Measurements from ENCODE around the gene PLK5. TPM values are rescaled to one million over a fixed set of nuclear protein-coding genes. Genes with fewer than 3 reads are reported as not detected.

The PLK5 gene
- total and polyA plus RNA-seq, 2 donors from 2014 or later = not detected

DNA sequence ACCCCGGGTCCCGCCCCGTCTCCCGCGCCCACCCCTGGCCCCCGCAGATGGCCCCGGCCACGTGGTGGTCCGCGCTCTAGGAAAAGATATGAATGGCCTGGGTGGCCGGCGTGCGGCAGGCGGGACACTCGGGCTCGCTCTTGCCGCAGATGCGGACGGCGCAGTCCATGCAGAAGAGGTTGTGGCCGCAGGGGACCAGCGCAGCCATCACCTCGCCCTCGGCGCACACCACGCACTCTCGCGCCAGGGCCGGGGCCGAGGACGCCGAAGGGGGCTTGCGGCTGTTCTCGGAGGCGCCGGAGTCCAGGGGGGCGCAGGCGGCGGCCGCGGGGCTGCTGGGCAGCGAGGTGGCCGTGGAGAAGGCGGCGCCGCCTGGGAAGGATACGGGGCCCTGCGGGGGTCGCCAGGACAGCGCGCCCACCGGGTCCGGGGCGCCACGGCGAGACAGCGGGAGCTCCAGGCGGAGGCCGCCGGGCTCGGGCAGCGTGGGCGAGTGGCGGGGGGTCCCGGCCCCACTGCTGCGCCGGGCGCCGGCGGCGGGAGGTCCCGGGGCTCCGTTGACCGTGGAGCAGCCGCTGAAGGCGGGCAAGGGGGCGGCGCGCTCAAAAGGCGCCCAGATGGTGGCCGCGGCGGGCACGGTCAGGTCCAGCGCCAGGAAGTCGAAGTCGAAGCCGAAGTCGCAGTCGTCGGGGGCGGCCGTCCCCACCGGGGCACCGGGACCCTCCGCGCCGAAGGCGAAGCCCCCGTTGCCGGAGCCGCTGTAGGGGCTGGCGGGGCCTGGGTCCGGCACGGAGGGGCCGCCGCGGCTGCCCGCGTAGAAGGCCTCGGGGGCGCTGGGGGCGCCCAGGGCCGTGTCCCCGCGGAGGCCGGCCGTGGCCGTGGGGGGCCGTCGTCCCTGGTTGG lies 31.9 kb downstream of the PLK5 start:
- no peaks in the 10 kb centered on the region for H3K27me3 ChIP-seq (ENCODE audit: control insufficient read depth, insufficient read depth, low read length)
- no peak overlapping the region for H3K27ac ChIP-seq (ENCODE audit: low read depth in 2 of 2, low read length in 2 of 2)
- TF ChIP-seq, protein P1, sequence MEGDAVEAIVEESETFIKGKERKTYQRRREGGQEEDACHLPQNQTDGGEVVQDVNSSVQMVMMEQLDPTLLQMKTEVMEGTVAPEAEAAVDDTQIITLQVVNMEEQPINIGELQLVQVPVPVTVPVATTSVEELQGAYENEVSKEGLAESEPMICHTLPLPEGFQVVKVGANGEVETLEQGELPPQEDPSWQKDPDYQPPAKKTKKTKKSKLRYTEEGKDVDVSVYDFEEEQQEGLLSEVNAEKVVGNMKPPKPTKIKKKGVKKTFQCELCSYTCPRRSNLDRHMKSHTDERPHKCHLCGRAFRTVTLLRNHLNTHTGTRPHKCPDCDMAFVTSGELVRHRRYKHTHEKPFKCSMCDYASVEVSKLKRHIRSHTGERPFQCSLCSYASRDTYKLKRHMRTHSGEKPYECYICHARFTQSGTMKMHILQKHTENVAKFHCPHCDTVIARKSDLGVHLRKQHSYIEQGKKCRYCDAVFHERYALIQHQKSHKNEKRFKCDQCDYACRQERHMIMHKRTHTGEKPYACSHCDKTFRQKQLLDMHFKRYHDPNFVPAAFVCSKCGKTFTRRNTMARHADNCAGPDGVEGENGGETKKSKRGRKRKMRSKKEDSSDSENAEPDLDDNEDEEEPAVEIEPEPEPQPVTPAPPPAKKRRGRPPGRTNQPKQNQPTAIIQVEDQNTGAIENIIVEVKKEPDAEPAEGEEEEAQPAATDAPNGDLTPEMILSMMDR (IDR thresholded peaks at IDR 0.05; ENCODE audit: borderline replicate concordance, extremely low read depth, insufficient read depth) = no peak
- H3K4me3 ChIP-seq (ENCODE audit: low read length in 3 of 3) = no peak overlapping the region
- DNase-seq = no peak
- intact Hi-C loops (cut with DNase I) = no loop called here
- no peaks in the 10 kb centered on the region for H3K4me1 ChIP-seq (ENCODE audit: control insufficient read depth in 2 of 3, insufficient read depth in 2 of 3, low read depth in 1 of 3, low read length in 3 of 3)
- FAIRE-seq = no peak
- no peaks in the 10 kb centered on the region for H3K36me3 ChIP-seq (ENCODE audit: control insufficient read depth in 2 of 3, insufficient read depth in 3 of 3, low read length in 3 of 3)
- H3K9me3 ChIP-seq (ENCODE audit: control insufficient read depth in 2 of 3, insufficient read depth in 1 of 3, low read length in 3 of 3) = no peaks in the 10 kb centered on the region
- no peak overlapping the region for H3K9ac ChIP-seq (ENCODE audit: low read length in 3 of 3)

DNA sequence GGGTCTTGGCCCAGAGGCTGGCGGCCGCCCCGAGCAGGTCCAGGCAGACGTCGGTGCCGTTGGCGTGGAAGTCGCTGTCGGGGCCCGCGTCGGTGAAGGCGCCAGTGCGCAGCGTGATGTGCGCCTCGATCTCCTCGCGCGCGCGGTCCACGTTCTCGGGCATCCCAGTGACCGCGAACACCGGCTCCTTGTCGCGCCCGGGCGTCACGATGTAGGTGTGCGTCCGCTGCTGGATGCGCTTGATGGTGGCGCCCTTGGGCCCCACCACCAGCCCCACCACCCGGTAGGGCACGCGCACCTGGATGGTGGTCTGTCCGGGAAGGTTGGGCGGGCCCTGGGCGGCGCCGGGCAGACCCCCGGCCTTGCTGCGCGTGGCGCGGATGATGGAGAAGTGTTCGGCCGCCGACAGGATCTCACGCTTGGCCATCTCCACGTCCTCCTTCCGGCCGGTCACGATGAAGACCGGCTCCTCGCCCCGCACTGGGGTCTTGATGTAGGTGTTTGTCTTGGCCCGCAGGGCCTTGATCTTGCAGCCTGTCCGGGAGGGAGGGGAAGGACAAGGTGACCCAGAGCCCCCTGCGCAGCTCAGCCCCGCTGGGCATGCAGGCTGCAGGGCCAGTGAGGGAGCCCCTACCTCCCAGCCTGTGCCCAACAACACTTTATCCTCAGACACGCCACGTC lies 32.7 kb downstream of the PLK5 start:
- intact Hi-C loops (cut with DNase I) = no loop called here
- no peak for FAIRE-seq

DNA sequence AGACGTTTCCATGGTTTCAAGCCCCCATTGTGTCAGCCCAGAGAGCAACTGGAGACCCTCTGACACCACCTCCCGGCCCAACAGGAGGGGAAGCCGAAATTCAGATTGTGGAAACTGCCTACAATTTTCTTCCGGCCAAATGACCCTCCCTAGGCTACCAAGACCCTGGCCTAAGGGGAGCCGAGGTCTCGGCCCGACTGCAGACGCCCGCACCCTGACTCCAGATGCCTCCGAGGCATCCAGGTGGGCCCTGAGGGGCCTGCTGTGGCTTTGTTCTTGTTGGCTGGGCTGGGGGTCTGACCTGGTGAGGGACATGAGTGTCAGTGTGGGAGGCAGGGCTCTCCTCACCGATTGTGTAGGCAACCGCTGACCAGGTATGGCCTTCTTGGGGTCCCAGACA lies 34.7 kb downstream of the PLK5 start:
- Histone ChIP-seq H3K4me3 (ENCODE audit: low read length in 3 of 3) (no peak overlapping the region), H3K9ac (ENCODE audit: low read length in 3 of 3) (no peak overlapping the region), H3K36me3 (ENCODE audit: control insufficient read depth in 2 of 3, insufficient read depth in 3 of 3, low read length in 3 of 3) (no peaks in the 10 kb centered on the region), H3K27me3 (ENCODE audit: control insufficient read depth, insufficient read depth, low read length) (no peaks in the 10 kb centered on the region), H3K9me3 (ENCODE audit: control insufficient read depth in 2 of 3, insufficient read depth in 1 of 3, low read length in 3 of 3) (no peaks in the 10 kb centered on the region), H3K4me1 (ENCODE audit: control insufficient read depth in 2 of 3, insufficient read depth in 2 of 3, low read depth in 1 of 3, low read length in 3 of 3) (no peaks in the 10 kb centered on the region), H3K27ac (ENCODE audit: low read depth in 2 of 2, low read length in 2 of 2) (no peak overlapping the region)
- FAIRE-seq = no peak
- TF ChIP-seq, protein P1 (IDR thresholded peaks at IDR 0.05; ENCODE audit: borderline replicate concordance, extremely low read depth, insufficient read depth) = no peak
- intact Hi-C loops (cut with DNase I) = no loop called here
- no peak for DNase-seq

More for the DNA sequence above, 32.7 kb downstream of the PLK5 start:
- H3K4me3 ChIP-seq (ENCODE audit: low read length in 3 of 3) = no peak overlapping the region
- H3K9me3 ChIP-seq (ENCODE audit: control insufficient read depth in 2 of 3, insufficient read depth in 1 of 3, low read length in 3 of 3) = no peaks in the 10 kb centered on the region
- no peak overlapping the region for H3K9ac ChIP-seq (ENCODE audit: low read length in 3 of 3)
- no peak for DNase-seq
- no peaks in the 10 kb centered on the region for H3K36me3 ChIP-seq (ENCODE audit: control insufficient read depth in 2 of 3, insufficient read depth in 3 of 3, low read length in 3 of 3)
- no peak overlapping the region for H3K27ac ChIP-seq (ENCODE audit: low read depth in 2 of 2, low read length in 2 of 2)
- TF ChIP-seq, protein P1 (IDR thresholded peaks at IDR 0.05; ENCODE audit: borderline replicate concordance, extremely low read depth, insufficient read depth) = no peak
- no peaks in the 10 kb centered on the region for H3K4me1 ChIP-seq (ENCODE audit: control insufficient read depth in 2 of 3, insufficient read depth in 2 of 3, low read depth in 1 of 3, low read length in 3 of 3)
- no peaks in the 10 kb centered on the region for H3K27me3 ChIP-seq (ENCODE audit: control insufficient read depth, insufficient read depth, low read length)
